Neutrophil (primary cell): Measurements from ENCODE around the gene KRTAP4-8.
"Not testable (repeated sequence)": the region's sequence is repeated elsewhere in the genome, so short reads cannot be mapped to it uniquely, and the experiment has no call there.

Experiments
- H3K27ac ChIP-seq: fragments of 200-600 bp; sonication (generic); 2 replicates; pipeline ENCODE4 v1.5.1; 2016; ENCODE audit warnings: mild to moderate bottlenecking, moderate library complexity
- H3K27me3 ChIP-seq: fragments of 200-600 bp; sonication (generic); 2 replicates; pipeline ENCODE4 v1.6.0; 2016; ENCODE audit warnings: mild to moderate bottlenecking
- H3K36me3 ChIP-seq: fragments of 200-600 bp; sonication (generic); 2 replicates; pipeline ENCODE4 v1.5.1; 2017
- H3K4me1 ChIP-seq, 2 experiments: fragments of 200-600 bp in 1 of 2; sonication (generic) in 1 of 2; 1 replicate in 1 of 2; 2 replicates in 1 of 2; pipeline versions ENCODE4 v1.5.1 to v1.6.1; 2013 to 2016; ENCODE audit warnings: low read depth in 1 of 2, low read length in 1 of 2, mild to moderate bottlenecking in 1 of 2, moderate library complexity in 1 of 2; ENCODE audit not compliant: control insufficient read depth in 1 of 2, insufficient read depth in 1 of 2
- H3K4me3 ChIP-seq, 2 experiments: fragments of 200-600 bp in 1 of 2; sonication (generic) in 1 of 2; 1 replicate in 1 of 2; 2 replicates in 1 of 2; pipeline ENCODE4 v1.5.1; 2013 to 2016; ENCODE audit warnings: low read depth in 1 of 2, low read length in 1 of 2, mild to moderate bottlenecking in 1 of 2, moderate library complexity in 1 of 2
- H3K9me3 ChIP-seq: fragments of 200-600 bp; sonication (generic); 2 replicates; pipeline ENCODE4 v1.5.1; 2016
- TF ChIP-seq, protein P1 (sequence below): fragments of 200-600 bp; sonication (generic); IDR thresholded peaks from 2 replicates; pipeline ENCODE4 v1.5.1; 2016; ENCODE audit warnings: antibody characterized with exemption

KRTAP4-8 gene

GRCh38 chr17:41107941-41108450 is 10.1 kb upstream of the KRTAP4-8 start:
- H3K9me3 ChIP-seq: no peaks in the 10 kb centered on the region
- no peak overlapping the region for H3K4me3 ChIP-seq
- TF ChIP-seq, protein P1, sequence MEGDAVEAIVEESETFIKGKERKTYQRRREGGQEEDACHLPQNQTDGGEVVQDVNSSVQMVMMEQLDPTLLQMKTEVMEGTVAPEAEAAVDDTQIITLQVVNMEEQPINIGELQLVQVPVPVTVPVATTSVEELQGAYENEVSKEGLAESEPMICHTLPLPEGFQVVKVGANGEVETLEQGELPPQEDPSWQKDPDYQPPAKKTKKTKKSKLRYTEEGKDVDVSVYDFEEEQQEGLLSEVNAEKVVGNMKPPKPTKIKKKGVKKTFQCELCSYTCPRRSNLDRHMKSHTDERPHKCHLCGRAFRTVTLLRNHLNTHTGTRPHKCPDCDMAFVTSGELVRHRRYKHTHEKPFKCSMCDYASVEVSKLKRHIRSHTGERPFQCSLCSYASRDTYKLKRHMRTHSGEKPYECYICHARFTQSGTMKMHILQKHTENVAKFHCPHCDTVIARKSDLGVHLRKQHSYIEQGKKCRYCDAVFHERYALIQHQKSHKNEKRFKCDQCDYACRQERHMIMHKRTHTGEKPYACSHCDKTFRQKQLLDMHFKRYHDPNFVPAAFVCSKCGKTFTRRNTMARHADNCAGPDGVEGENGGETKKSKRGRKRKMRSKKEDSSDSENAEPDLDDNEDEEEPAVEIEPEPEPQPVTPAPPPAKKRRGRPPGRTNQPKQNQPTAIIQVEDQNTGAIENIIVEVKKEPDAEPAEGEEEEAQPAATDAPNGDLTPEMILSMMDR: no peak
- no peaks in the 10 kb centered on the region for H3K4me1 ChIP-seq
- H3K36me3 ChIP-seq: no peaks in the 10 kb centered on the region
- H3K27me3 ChIP-seq: no peaks in the 10 kb centered on the region
- H3K27ac ChIP-seq: no peak overlapping the region

GRCh38 chr17:41105347-41105746 is 7.4 kb upstream of the KRTAP4-8 start, which contains the start of gene KRTAP4-9:
Gene KRTAP4-9, plus strand, starts transcription at chr17:41105389. Its CDS starts 0 bp downstream, at chr17:41105389.
- H3K9me3 ChIP-seq, H3K4me3 ChIP-seq, H3K27ac ChIP-seq, H3K27me3 ChIP-seq, H3K4me1 ChIP-seq, H3K36me3 ChIP-seq: not testable (repeated sequence)

DNA sequence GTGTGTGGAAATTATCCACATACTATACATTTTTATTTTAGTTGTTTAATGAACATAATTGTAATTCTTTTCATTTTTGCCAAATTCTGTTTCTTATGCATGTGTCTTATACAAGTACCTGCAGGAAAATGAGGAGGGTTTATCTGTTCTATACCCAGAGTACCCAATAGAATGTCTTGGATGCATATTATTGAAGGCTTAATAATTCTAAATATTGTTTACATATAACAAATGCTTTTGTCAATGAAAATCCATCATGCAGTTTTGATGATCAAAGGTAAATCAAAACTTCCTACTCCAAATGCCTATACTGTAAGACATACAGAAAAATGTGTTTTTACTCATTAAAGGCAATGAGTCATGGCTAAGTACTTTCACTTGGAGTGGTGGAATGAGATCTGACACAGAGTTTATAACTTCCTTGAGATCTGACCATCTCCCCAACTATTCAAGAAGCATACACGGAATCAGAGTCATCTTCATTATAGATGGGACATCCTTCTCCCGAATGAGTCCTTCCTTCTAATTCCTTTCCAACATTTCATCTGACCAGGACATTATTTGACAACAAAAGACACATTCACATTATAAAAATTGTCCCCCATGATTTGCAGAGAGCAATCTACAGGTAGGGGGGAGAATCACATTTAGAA is 6.6 kb upstream of the KRTAP4-8 start:
- not testable (repeated sequence) for H3K4me1 ChIP-seq

DNA sequence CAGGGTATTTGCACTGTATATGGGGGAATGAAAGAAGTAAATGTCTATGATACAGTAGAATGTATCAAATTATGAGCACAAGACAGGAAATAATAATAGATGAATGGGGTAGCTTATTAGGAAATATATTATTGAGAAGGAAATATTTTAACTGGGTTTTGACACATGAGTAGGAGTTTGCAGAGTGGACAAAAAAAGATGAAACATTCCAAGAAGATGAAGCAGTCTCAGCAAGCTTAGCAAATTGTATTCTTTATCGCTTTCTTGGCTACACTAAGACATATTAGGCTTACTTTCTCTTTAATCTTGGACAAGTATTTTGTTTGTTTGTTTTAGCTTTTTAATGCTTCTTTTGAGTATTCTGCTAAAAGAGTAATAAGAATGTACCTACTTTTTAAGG is 6.0 kb upstream of the KRTAP4-8 start:
- no peaks in the 10 kb centered on the region for H3K36me3 ChIP-seq
- H3K27ac ChIP-seq: no peak overlapping the region
- H3K27me3 ChIP-seq: no peaks in the 10 kb centered on the region
- TF ChIP-seq, protein P1: no peak
- H3K9me3 ChIP-seq: no peaks in the 10 kb centered on the region
- H3K4me1 ChIP-seq: no peaks in the 10 kb centered on the region
- no peak overlapping the region for H3K4me3 ChIP-seq

More for the DNA sequence above, 6.6 kb upstream of the KRTAP4-8 start:
- not testable (repeated sequence) for H3K27ac ChIP-seq, H3K9me3 ChIP-seq, H3K36me3 ChIP-seq, H3K27me3 ChIP-seq, H3K4me3 ChIP-seq

DNA sequence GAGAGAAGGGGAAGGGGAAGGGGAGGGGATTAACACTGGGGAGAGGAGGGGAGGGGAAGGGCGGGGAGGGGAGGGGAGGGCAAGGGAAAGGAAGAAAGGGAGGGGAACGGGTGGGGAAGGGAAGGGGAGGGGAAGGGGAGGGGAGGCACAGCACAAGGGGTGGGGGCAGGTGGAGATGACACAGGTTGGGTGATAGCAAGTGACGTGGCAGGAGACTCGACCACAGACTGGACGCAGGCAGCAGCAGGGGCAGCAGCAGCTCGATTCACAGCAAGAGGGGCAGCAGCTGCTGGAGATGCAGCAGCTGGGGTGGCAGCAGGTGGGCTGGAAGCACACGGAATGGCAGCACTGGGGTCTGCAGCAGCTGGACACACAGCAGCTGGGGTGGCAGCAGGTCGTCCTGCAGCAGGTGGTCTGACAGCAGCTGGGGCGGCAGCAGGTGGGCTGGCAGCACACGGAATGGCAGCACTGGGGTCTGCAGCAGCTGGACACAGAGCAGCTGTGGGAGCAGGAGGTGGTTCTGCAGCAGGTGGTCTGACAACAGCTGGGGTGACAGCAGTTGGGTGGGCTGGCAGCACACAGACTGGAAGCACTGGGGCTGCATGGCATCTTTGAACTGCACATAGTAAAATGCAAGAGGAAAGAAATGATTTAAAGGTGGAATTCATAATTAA is 3.8 kb upstream of the KRTAP4-8 start, which contains the start of gene KRTAP4-16:
Gene KRTAP4-16, minus strand, starts transcription at position 624 of the 674 bp plus-strand sequence. Its CDS starts 0 bp downstream, at position 624.
- no peaks in the 10 kb centered on the region for H3K36me3 ChIP-seq
- no peak within 1 kb of the TSS for H3K27ac ChIP-seq
- H3K9me3 ChIP-seq: no peaks in the 10 kb centered on the region
- TF ChIP-seq, protein P1: no peak
- no peak within 1 kb of the TSS for H3K4me3 ChIP-seq
- H3K4me1 ChIP-seq: no peaks in the 10 kb centered on the region
- H3K27me3 ChIP-seq: no peaks in the 10 kb centered on the region

- not testable (repeated sequence) for H3K4me1 ChIP-seq, H3K27me3 ChIP-seq, H3K27ac ChIP-seq, H3K9me3 ChIP-seq, H3K36me3 ChIP-seq, H3K4me3 ChIP-seq
These were observed 1.9 kb upstream of the KRTAP4-8 start for GRCh38 chr17:41099682-41100480.
